A549 (cell line): ENCODE measurements around the gene ADAM8. TPM values are rescaled to one million over a fixed set of nuclear protein-coding genes. Genes with fewer than 3 reads are reported as not detected.

Experiments used
- ATAC-seq, 2 experiments: fragments of 200-7000 bp in 1 of 2; fragments of >200 bp in 1 of 2; cut with Nextera tagmentation in 1 of 2; cut with Tn5 transposase in 1 of 2; 3 replicates each; pipeline versions ENCODE4 v1.8.0 to v1.9.1; 2018 to 2020; ENCODE audit warnings: mild to moderate bottlenecking in 1 of 2, moderate library complexity in 1 of 2
- CTCF ChIA-PET: fragments of 300-600 bp; sonication (Branson Sonifier 250); formaldehyde crosslinking; extraction: SDS; loops from one replicate; lab custom pipeline; 2021; ENCODE audit warnings: antibody characterized with exemption, inconsistent platforms; lab: Yijun Ruan, JAX
- POLR2A ChIA-PET: fragments of 350-600 bp; formaldehyde crosslinking; extraction: SDS; loops from one replicate; lab custom pipeline; 2021; ENCODE audit warnings: antibody characterized with exemption, inconsistent platforms; lab: Yijun Ruan, JAX
- DNase-seq, 2 experiments: peaks; one replicate each; pipeline versions ENCODE4 v3.0.0 to v3.0.0-alpha.2; 2011 to 2016; ENCODE audit warnings: low read depth in 1 of 2, low spot score in 1 of 2
- FAIRE-seq: peaks from 2 replicates; lab custom pipeline; 2011; peaks lifted over from hg19 to GRCh38; lab: Jason Lieb, UNC
- H3K27ac ChIP-seq, 2 experiments: fragments of >200 bp; sonication (Bioruptor Twin); formaldehyde crosslinking; 3 replicates each; pipeline ENCODE4 v1.5.1; 2016 to 2017
- H3K4me1 ChIP-seq: fragments of >200 bp; sonication (Bioruptor Twin); formaldehyde crosslinking; 3 replicates; pipeline ENCODE4 v1.6.1; 2016
- H3K4me2 ChIP-seq: fragments of >200 bp; sonication (Bioruptor Twin); formaldehyde crosslinking; 3 replicates; pipeline ENCODE4 v1.6.1; 2016
- H3K4me3 ChIP-seq: fragments of >200 bp; sonication (Bioruptor Twin); formaldehyde crosslinking; 3 replicates; pipeline ENCODE4 v1.5.1; 2016
- H3K9me3 ChIP-seq: fragments of >200 bp; sonication (Bioruptor Twin); formaldehyde crosslinking; 3 replicates; pipeline ENCODE4 v1.6.1; 2016
- BHLHE40 ChIP-seq: IDR thresholded peaks from 2 replicates; pipeline ENCODE4 v1.6.1; 2012; ENCODE audit warnings: low read depth, low read length, inconsistent platforms
- CEBPB ChIP-seq, 2 experiments: fragments of >200 bp in 1 of 2; sonication (Bioruptor Twin) in 1 of 2; formaldehyde crosslinking in 1 of 2; IDR thresholded peaks; 2 replicates each; pipeline ENCODE4 v1.6.1; 2012 to 2016
- CHD2 ChIP-seq: fragments of 150-350 bp; IDR thresholded peaks from 2 replicates; pipeline ENCODE4 v1.6.1; 2014; ENCODE audit warnings: low read length; ENCODE audit not compliant: partially characterized antibody
- CHD4 ChIP-seq: fragments of 200-600 bp; sonication (generic); IDR thresholded peaks from 2 replicates; pipeline ENCODE4 v1.6.1; 2016; ENCODE audit warnings: antibody characterized with exemption, mild to moderate bottlenecking, borderline replicate concordance
- EP300 ChIP-seq, 2 experiments: fragments of >200 bp; sonication (Bioruptor Twin); formaldehyde crosslinking; IDR thresholded peaks; 2 replicates in 1 of 2; 3 replicates in 1 of 2; pipeline ENCODE4 v1.6.1; 2016 to 2017
- FOSL2 ChIP-seq, 2 experiments: fragments of 450-650 bp in 1 of 2; fragments of >200 bp in 1 of 2; sonication (Bioruptor Twin) in 1 of 2; formaldehyde crosslinking; IDR thresholded peaks; 2 replicates each; pipeline versions ENCODE4 v1.5.0 to v1.6.1; 2016 to 2020; ENCODE audit warnings: mild to moderate bottlenecking in 1 of 2, moderate library complexity in 1 of 2
- FOXS1 ChIP-seq: fragments of 250-450 bp; sonication (Bioruptor Pico); IDR thresholded peaks from 2 replicates; pipeline ENCODE4 v1.5.0; 2020; ENCODE audit warnings: mild to moderate bottlenecking, moderate library complexity
- GATA3 ChIP-seq: IDR thresholded peaks from 2 replicates; pipeline ENCODE4 v1.6.1; 2012; ENCODE audit warnings: borderline replicate concordance
- HDAC2 ChIP-seq: fragments of 200-600 bp; sonication (generic); IDR thresholded peaks from 2 replicates; pipeline ENCODE4 v1.6.1; 2016
- KDM5A ChIP-seq: fragments of 200-600 bp; sonication (generic); IDR thresholded peaks from 2 replicates; pipeline ENCODE4 v1.6.1; 2016; ENCODE audit warnings: antibody characterized with exemption, mild to moderate bottlenecking
- RFX5 ChIP-seq: fragments of 450-650 bp; IDR thresholded peaks from 2 replicates; pipeline ENCODE4 v1.7.1; 2014; ENCODE audit warnings: antibody characterized with exemption, mild to moderate bottlenecking, moderate library complexity
- SMC3 ChIP-seq: fragments of >200 bp; sonication (Bioruptor Twin); formaldehyde crosslinking; IDR thresholded peaks from 3 replicates; pipeline ENCODE4 v1.6.1; 2018; ENCODE audit warnings: inconsistent platforms
- SREBF2 ChIP-seq: fragments of 450-650 bp; IDR thresholded peaks from 2 replicates; pipeline ENCODE4 v1.6.1; 2014; ENCODE audit warnings: mild to moderate bottlenecking, moderate library complexity
- TP53 ChIP-seq: fragments of 250-450 bp; sonication (Bioruptor Pico); IDR thresholded peaks from 2 replicates; pipeline ENCODE4 v1.5.0; 2021; ENCODE audit warnings: mild to moderate bottlenecking, moderate library complexity
- ZC3H11A ChIP-seq: fragments of 450-650 bp; IDR thresholded peaks from 2 replicates; pipeline ENCODE4 v1.6.1; 2014; ENCODE audit warnings: antibody characterized with exemption, mild to moderate bottlenecking
- ZNF302 ChIP-seq: fragments of 250-450 bp; sonication (Bioruptor Pico); IDR thresholded peaks from 2 replicates; pipeline ENCODE4 v1.9.0; 2021; ENCODE audit warnings: inconsistent platforms, mild to moderate bottlenecking, moderate library complexity
- ZSCAN20 ChIP-seq: fragments of 250-450 bp; sonication (Bioruptor Pico); IDR thresholded peaks from 2 replicates; pipeline ENCODE4 v1.8.0; 2022; ENCODE audit warnings: mild to moderate bottlenecking, moderate library complexity
- WGBS: methylation state at CpG from one replicate; pipeline ENCODE4 v1.1.6; 2017; ENCODE audit errors: missing lambda C conversion rate; 5-methylcytosine and 5-hydroxymethylcytosine counted together
- polyA plus RNA-seq, 4 experiments: library from polyadenylated mRNA; depleted of rRNA in 3 of 4; stranded (reverse); fragments of >200 nt; fragmentation: RNase III in 1 of 4; extraction: RNeasy Plus Mini Kit Qiagen cat#74134 plus additional on column Dnase treatment in 1 of 4; gene quantifications; 2 replicates in 3 of 4; 3 replicates in 1 of 4; pipeline ENCODE4 v1.2.3, GENCODE V29; 2011 to 2017
- TF ChIP-seq, protein P1 (sequence below): fragments of 200-600 bp; sonication (generic); IDR thresholded peaks from 2 replicates; pipeline ENCODE4 v1.6.1; 2016; ENCODE audit warnings: antibody characterized with exemption, mild to moderate bottlenecking, moderate library complexity
- TF ChIP-seq, protein P2 (sequence below): IDR thresholded peaks from 2 replicates; pipeline ENCODE4 v1.6.1; 2012; ENCODE audit warnings: low read depth, borderline replicate concordance
- TF ChIP-seq, protein P3 (sequence below): fragments of >200 bp; sonication (Bioruptor Twin); formaldehyde crosslinking; IDR thresholded peaks from 2 replicates; pipeline ENCODE4 v1.6.1; 2016
- TF ChIP-seq, protein P4 (sequence below): fragments of 250-450 bp; sonication (Bioruptor Pico); IDR thresholded peaks from 2 replicates; pipeline ENCODE4 v1.5.0; 2020; ENCODE audit warnings: low read depth, mild to moderate bottlenecking, moderate library complexity

Gene ADAM8
- polyA plus RNA-seq, 2 of the 4 experiments (the other 2 are of a cell fraction), result 1.4 to 4.1 TPM

DNA sequence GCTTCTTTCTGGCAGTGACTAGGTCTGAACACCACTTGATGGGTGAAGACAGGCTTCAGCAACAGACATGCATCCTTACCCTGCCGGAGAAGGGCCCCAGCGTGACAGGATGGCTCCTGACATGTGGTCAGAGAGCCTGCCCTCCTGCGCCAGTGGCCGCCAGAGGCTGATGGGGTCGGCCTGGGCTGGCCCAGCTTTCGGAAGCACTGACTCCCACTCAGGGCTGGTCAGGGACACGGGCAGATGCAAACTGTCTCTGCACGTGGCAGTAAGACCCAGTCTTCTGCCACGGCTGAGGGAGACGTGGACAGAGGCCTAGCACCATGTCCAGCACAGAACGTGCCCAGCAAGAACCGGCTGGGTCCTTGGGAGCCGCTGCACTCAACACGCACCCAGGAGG is 21.8 kb upstream of the ADAM8 start:
- peaks cover 1% of the 10 kb centered on the region; the same call in 1 of the 3 replicates for H3K4me1 ChIP-seq
- TF ChIP-seq, protein P1, sequence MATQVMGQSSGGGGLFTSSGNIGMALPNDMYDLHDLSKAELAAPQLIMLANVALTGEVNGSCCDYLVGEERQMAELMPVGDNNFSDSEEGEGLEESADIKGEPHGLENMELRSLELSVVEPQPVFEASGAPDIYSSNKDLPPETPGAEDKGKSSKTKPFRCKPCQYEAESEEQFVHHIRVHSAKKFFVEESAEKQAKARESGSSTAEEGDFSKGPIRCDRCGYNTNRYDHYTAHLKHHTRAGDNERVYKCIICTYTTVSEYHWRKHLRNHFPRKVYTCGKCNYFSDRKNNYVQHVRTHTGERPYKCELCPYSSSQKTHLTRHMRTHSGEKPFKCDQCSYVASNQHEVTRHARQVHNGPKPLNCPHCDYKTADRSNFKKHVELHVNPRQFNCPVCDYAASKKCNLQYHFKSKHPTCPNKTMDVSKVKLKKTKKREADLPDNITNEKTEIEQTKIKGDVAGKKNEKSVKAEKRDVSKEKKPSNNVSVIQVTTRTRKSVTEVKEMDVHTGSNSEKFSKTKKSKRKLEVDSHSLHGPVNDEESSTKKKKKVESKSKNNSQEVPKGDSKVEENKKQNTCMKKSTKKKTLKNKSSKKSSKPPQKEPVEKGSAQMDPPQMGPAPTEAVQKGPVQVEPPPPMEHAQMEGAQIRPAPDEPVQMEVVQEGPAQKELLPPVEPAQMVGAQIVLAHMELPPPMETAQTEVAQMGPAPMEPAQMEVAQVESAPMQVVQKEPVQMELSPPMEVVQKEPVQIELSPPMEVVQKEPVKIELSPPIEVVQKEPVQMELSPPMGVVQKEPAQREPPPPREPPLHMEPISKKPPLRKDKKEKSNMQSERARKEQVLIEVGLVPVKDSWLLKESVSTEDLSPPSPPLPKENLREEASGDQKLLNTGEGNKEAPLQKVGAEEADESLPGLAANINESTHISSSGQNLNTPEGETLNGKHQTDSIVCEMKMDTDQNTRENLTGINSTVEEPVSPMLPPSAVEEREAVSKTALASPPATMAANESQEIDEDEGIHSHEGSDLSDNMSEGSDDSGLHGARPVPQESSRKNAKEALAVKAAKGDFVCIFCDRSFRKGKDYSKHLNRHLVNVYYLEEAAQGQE, result no peak
- TF ChIP-seq TP53 (CRISPR knock-in tag) (no peak), CEBPB (IDR thresholded peaks at IDR 0.05) (no peak), SMC3 (no peak), KDM5A (no peak), CHD4 (no peak), GATA3 (no peak)
- TF ChIP-seq, protein P2, sequence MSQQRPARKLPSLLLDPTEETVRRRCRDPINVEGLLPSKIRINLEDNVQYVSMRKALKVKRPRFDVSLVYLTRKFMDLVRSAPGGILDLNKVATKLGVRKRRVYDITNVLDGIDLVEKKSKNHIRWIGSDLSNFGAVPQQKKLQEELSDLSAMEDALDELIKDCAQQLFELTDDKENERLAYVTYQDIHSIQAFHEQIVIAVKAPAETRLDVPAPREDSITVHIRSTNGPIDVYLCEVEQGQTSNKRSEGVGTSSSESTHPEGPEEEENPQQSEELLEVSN, result no peak
- TF ChIP-seq, protein P3, sequence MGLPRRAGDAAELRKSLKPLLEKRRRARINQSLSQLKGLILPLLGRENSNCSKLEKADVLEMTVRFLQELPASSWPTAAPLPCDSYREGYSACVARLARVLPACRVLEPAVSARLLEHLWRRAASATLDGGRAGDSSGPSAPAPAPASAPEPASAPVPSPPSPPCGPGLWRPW, result no peak
- DNase-seq, result no peak
- H3K4me3 ChIP-seq, result no peak overlapping the region
- no peak for FAIRE-seq
- ChIA-PET POLR2A (no interaction called here), CTCF (interaction anchor here (0.9 to 3.6 kb wide), 3 partner anchors 9 to 39 kb away, joined by 3 to 18 read pairs (median 4); no protein-coding TSS in a partner anchor)
- no peaks in the 10 kb centered on the region for H3K9me3 ChIP-seq
- H3K4me2 ChIP-seq, result no peak overlapping the region
- H3K27ac ChIP-seq, result no peak overlapping the region
- WGBS, result 98% methylated on average over 7 of the region's 14 CpGs
- no peak for ATAC-seq

DNA sequence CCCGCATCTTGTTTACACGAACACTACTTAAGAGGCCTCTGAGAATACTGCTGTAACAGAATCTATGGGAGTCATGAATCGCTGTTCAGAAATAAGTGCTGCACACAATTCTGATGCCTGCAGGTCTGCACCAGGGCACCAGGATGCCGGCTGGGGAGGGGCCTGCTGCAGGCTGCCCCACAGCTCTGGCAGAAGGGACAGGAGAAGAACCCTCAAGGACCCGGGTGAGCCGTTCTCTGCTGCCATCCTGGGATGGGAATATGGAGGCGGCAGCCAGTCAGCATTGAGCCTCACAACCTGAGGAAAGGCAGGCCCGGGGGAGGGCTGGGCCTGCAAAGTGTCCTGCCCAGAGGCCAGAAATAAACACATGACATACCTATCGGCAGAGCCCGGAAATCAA is 20.8 kb upstream of the ADAM8 start:
- Histone ChIP-seq H3K4me2 (no peak overlapping the region), H3K4me3 (no peak overlapping the region), H3K4me1 (peaks cover 9% of the 10 kb centered on the region; the same call in 2 of the 3 replicates), H3K9me3 (no peaks in the 10 kb centered on the region), H3K27ac (no peak overlapping the region)
- ATAC-seq (no peak), FAIRE-seq (no peak), DNase-seq (no peak)
- WGBS, result 88% methylated on average over 10 of the region's 10 CpGs
- no peak for TF ChIP-seq CHD2
- no peak for TF ChIP-seq SREBF2
- TF ChIP-seq EP300 (IDR thresholded peaks at IDR 0.05), result no peak
- TF ChIP-seq, protein P4, sequence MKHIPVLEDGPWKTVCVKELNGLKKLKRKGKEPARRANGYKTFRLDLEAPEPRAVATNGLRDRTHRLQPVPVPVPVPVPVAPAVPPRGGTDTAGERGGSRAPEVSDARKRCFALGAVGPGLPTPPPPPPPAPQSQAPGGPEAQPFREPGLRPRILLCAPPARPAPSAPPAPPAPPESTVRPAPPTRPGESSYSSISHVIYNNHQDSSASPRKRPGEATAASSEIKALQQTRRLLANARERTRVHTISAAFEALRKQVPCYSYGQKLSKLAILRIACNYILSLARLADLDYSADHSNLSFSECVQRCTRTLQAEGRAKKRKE, result no peak
- TF ChIP-seq CEBPB (IDR thresholded peaks at IDR 0.05), result no peak
- no peak for TF ChIP-seq FOXS1 (CRISPR knock-in tag)
- no peak for TF ChIP-seq BHLHE40
- TF ChIP-seq FOSL2 (IDR thresholded peaks at IDR 0.05), result no peak
- no peak for TF ChIP-seq FOSL2 (CRISPR knock-in tag; IDR thresholded peaks at IDR 0.05)
- TF ChIP-seq HDAC2, result no peak
- TF ChIP-seq SMC3, result no peak
- no peak for TF ChIP-seq ZNF302
- no peak for TF ChIP-seq ZSCAN20 (CRISPR knock-in tag)
- no peak for TF ChIP-seq RFX5
- no peak for TF ChIP-seq GATA3
- TF ChIP-seq ZC3H11A, result no peak
- POLR2A ChIA-PET, result no interaction called here
- CTCF ChIA-PET, result interaction anchor here (3.6 kb wide), 1 partner anchor 10 kb away, joined by 18 read pairs; no protein-coding TSS in a partner anchor
